A673 (cell line): Measurements from ENCODE around the gene OSBPL1A. TPM values are rescaled to one million over a fixed set of nuclear protein-coding genes. Genes with fewer than 3 reads are reported as not detected.

ENCODE experiments used
- BruUV-seq: library from RNA; stranded (reverse); fragments of 400-500 nt; replicated peaks from 2 replicates; lab custom pipeline; 2021; lab: Mats Ljungman, UMichigan
- CTCF ChIA-PET: fragments of 300-600 bp; sonication (Branson Sonifier 250); formaldehyde crosslinking; loops from one replicate; lab custom pipeline; 2022; ENCODE audit warnings: antibody characterized with exemption; lab: Charles Lee
- POLR2A ChIA-PET: fragments of 300-600 bp; sonication (Branson Sonifier 250); formaldehyde crosslinking; loops from one replicate; lab custom pipeline; 2022; ENCODE audit warnings: antibody characterized with exemption; ENCODE audit not compliant: low non-redundant PET; lab: Charles Lee
- DNase-seq: peaks from one replicate; pipeline ENCODE4 v3.0.0-alpha.2; 2015; ENCODE audit warnings: low spot score
- H3K27ac ChIP-seq: fragments of 200-600 bp; sonication (generic); 2 replicates; pipeline ENCODE4 v1.5.1; 2016; ENCODE audit warnings: mixed run types, low read depth, mild to moderate bottlenecking, mixed read lengths, antibody characterized with exemption, low read length; ENCODE audit not compliant: poor library complexity, severe bottlenecking
- H3K27me3 ChIP-seq: fragments of 200-600 bp; sonication (generic); replicated peaks from 2 replicates; pipeline ENCODE4 v1.6.1; 2017; ENCODE audit warnings: mixed run types, low read depth, mild to moderate bottlenecking, mixed read lengths, antibody characterized with exemption, low read length; ENCODE audit not compliant: insufficient read depth, poor library complexity
- H3K36me3 ChIP-seq: fragments of 200-600 bp; sonication (generic); 2 replicates; pipeline ENCODE4 v1.6.1; 2016; ENCODE audit warnings: mixed run types, mild to moderate bottlenecking, mixed read lengths, antibody characterized with exemption, low read length; ENCODE audit not compliant: insufficient read depth, poor library complexity, severe bottlenecking
- H3K4me1 ChIP-seq: fragments of 200-600 bp; sonication (generic); 2 replicates; pipeline ENCODE4 v1.6.1; 2017; ENCODE audit warnings: mixed run types, mild to moderate bottlenecking, mixed read lengths, antibody characterized with exemption, low read length; ENCODE audit not compliant: insufficient read depth, poor library complexity, severe bottlenecking
- H3K4me3 ChIP-seq: fragments of 200-600 bp; sonication (generic); 2 replicates; pipeline ENCODE4 v1.5.1; 2016; ENCODE audit warnings: low read depth, mixed run types, mild to moderate bottlenecking, mixed read lengths, low read length; ENCODE audit not compliant: poor library complexity, severe bottlenecking
- H3K9me3 ChIP-seq: fragments of 200-600 bp; sonication (generic); 2 replicates; pipeline ENCODE4 v1.6.1; 2016; ENCODE audit warnings: mixed run types, low read depth, mild to moderate bottlenecking, mixed read lengths, antibody characterized with exemption, low read length; ENCODE audit not compliant: poor library complexity, severe bottlenecking
- EZH2 ChIP-seq: fragments of 200-600 bp; sonication (generic); IDR thresholded peaks from 2 replicates; pipeline ENCODE4 v1.6.1; 2017; ENCODE audit warnings: borderline replicate concordance, low read depth, mild to moderate bottlenecking, mixed read lengths, antibody characterized with exemption, low read length; ENCODE audit not compliant: poor library complexity, severe bottlenecking
- intact Hi-C: fragments of 100-400 bp; cut with micrococcal nuclease; formaldehyde crosslinking; loops from one replicate; pipeline ENCODE4 v1.10.0; 2022; ENCODE audit not compliant: unreplicated experiment
- total RNA-seq: library from RNA; stranded (reverse); gene quantifications from 2 replicates; pipeline ENCODE4 v1.2.3, GENCODE V29; 2021
- TF ChIP-seq, protein P1 (sequence below): fragments of 300-800, 200-600 bp; sonication (generic); conservative IDR thresholded peaks from 2 replicates; pipeline ENCODE4 v1.5.1; 2017; ENCODE audit warnings: low read depth, mild to moderate bottlenecking, antibody characterized with exemption, low read length, moderate library complexity, mixed read lengths

Gene OSBPL1A
- total RNA-seq, 1 experiment from 2014 or later: 26.1 TPM

DNA sequence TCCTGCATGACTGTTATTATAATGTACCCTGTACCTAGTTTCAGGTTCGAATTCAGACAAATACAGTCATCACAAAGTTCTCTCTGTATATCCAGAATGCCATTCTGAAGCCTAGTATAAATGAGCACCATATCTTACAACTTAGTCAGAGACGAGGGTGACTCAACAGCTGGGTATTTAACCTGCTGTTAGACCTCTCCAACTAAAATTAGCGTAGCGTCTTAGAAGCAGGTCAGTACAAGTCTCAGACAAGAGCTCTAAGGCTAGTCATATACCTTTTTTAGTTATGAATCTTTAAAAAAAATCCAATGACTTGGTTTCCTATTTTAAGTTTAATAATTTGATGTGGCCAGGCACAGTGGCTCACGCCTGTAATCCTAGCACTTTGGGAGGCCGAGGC, 184.7 kb downstream of the OSBPL1A start:
- Histone ChIP-seq H3K4me3 (no peak overlapping the region), H3K4me1 (peaks cover 14% of the 10 kb centered on the region), H3K9me3 (no peaks in the 10 kb centered on the region), H3K27me3 (no peaks in the 10 kb centered on the region), H3K36me3 (no peaks in the 10 kb centered on the region), H3K27ac (no peak overlapping the region)
- TF ChIP-seq, protein P1, sequence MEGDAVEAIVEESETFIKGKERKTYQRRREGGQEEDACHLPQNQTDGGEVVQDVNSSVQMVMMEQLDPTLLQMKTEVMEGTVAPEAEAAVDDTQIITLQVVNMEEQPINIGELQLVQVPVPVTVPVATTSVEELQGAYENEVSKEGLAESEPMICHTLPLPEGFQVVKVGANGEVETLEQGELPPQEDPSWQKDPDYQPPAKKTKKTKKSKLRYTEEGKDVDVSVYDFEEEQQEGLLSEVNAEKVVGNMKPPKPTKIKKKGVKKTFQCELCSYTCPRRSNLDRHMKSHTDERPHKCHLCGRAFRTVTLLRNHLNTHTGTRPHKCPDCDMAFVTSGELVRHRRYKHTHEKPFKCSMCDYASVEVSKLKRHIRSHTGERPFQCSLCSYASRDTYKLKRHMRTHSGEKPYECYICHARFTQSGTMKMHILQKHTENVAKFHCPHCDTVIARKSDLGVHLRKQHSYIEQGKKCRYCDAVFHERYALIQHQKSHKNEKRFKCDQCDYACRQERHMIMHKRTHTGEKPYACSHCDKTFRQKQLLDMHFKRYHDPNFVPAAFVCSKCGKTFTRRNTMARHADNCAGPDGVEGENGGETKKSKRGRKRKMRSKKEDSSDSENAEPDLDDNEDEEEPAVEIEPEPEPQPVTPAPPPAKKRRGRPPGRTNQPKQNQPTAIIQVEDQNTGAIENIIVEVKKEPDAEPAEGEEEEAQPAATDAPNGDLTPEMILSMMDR: no peak
- no peak for TF ChIP-seq EZH2
- BruUV-seq: no TSS peak
- DNase-seq: no peak
- POLR2A ChIA-PET: no interaction called here
- intact Hi-C loops: no loop called here
- CTCF ChIA-PET: no interaction called here

DNA sequence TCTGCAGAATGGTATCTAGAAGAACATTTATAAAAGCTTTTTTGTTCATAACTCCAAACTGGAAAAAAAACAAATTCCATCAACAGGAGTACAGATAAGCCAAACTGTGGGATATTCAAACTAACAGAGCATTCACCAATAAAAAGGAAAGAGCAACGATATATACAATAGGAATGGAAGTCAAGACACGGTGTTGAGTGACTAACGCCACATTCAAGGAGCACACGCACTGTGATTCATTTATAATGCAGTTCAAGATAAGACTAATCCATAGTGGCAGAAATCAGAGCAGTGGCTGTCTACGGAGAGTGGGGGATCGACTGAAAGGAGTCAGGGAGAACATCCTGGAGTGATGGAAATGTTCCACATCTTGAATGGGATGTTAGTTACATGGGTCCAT, 188.1 kb downstream of the OSBPL1A start:
- intact Hi-C loops: no loop called here
- no TSS peak for BruUV-seq
- CTCF ChIA-PET: no interaction called here

DNA sequence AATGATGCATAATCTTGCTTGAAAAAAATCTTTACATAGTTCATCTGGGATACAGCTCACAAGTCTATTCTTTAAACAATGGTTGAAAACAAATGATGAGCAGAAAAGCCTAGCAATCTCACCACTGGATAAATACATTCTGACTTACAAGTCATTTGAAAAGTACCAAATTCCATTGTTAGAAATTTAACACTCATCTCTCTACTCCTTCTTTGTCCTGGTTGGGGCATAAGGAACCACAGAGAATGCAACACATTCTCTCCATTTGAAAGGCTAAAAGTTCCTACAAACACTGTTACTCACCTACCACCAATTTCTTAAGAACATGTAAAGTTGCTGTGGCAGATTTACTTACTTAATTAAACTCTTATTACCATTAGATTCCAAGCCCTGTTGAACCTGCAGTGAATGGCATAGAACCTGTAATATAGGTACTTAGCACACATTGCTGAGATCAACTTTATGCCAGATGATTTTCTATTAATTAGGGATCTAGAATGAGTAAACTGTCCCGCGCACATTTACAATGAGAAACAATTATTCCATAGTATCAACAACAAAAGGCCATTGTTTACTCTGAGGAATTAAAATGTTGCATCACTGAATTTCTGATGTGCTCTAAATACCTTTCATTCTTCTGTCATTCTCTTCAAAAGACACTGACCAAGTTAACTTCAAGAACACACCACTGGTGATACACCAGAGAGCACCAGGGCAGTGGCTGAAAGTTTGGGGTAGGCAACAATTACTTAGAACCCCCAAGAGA, 189.2 kb downstream of the OSBPL1A start:
- ChIA-PET CTCF (no interaction called here), POLR2A (no interaction called here)
- Histone ChIP-seq H3K4me3 (no peak overlapping the region), H3K9me3 (no peaks in the 10 kb centered on the region), H3K4me1 (no peaks in the 10 kb centered on the region), H3K36me3 (no peaks in the 10 kb centered on the region), H3K27me3 (no peaks in the 10 kb centered on the region), H3K27ac (no peak overlapping the region)
- DNase-seq: no peak
- intact Hi-C loops: no loop called here
- TF ChIP-seq, protein P1: no peak
- TF ChIP-seq EZH2: no peak
- no TSS peak for BruUV-seq

More for the DNA sequence above, 188.1 kb downstream of the OSBPL1A start:
- POLR2A ChIA-PET: interaction anchor here (0.6 kb wide), 1 partner anchor 20 kb away, joined by 5 read pairs; no protein-coding TSS in a partner anchor
- no peak overlapping the region for H3K4me3 ChIP-seq
- no peak for DNase-seq
- no peak overlapping the region for H3K27ac ChIP-seq
- no peaks in the 10 kb centered on the region for H3K36me3 ChIP-seq
- H3K9me3 ChIP-seq: no peaks in the 10 kb centered on the region
- H3K4me1 ChIP-seq: peaks cover 4% of the 10 kb centered on the region
- TF ChIP-seq, protein P1: no peak
- TF ChIP-seq EZH2: no peak
- no peaks in the 10 kb centered on the region for H3K27me3 ChIP-seq
